A673 (cell line): ENCODE results near the gene TCEA3.

ENCODE experiments used
- EZH2 ChIP-seq: fragments of 200-600 bp; sonication (generic); IDR thresholded peaks from 2 replicates; pipeline ENCODE4 v1.6.1; 2017; ENCODE audit warnings: borderline replicate concordance, low read depth, mild to moderate bottlenecking, mixed read lengths, antibody characterized with exemption, low read length; ENCODE audit not compliant: poor library complexity, severe bottlenecking
- TF ChIP-seq, protein P1 (sequence below): fragments of 300-800, 200-600 bp; sonication (generic); conservative IDR thresholded peaks from 2 replicates; pipeline ENCODE4 v1.5.1; 2017; ENCODE audit warnings: low read depth, mild to moderate bottlenecking, antibody characterized with exemption, low read length, moderate library complexity, mixed read lengths

GRCh38 chr1:23430803-23431202 lies 6.3 kb upstream of the TCEA3 start:
- TF ChIP-seq EZH2 = no peak
- TF ChIP-seq, protein P1, sequence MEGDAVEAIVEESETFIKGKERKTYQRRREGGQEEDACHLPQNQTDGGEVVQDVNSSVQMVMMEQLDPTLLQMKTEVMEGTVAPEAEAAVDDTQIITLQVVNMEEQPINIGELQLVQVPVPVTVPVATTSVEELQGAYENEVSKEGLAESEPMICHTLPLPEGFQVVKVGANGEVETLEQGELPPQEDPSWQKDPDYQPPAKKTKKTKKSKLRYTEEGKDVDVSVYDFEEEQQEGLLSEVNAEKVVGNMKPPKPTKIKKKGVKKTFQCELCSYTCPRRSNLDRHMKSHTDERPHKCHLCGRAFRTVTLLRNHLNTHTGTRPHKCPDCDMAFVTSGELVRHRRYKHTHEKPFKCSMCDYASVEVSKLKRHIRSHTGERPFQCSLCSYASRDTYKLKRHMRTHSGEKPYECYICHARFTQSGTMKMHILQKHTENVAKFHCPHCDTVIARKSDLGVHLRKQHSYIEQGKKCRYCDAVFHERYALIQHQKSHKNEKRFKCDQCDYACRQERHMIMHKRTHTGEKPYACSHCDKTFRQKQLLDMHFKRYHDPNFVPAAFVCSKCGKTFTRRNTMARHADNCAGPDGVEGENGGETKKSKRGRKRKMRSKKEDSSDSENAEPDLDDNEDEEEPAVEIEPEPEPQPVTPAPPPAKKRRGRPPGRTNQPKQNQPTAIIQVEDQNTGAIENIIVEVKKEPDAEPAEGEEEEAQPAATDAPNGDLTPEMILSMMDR = no peak
